MCF 10A (cell line): ENCODE results near the gene RPL37A. TPM values are rescaled to one million over a fixed set of nuclear protein-coding genes. Genes with fewer than 3 reads are reported as not detected.

Experiments used
- BruUV-seq: library from RNA; stranded (reverse); fragments of 400-500 nt; replicated peaks from 2 replicates; lab custom pipeline; 2021; lab: Mats Ljungman, UMichigan
- CTCF ChIA-PET: fragments of 300-600 bp; sonication (Branson Sonifier 250); formaldehyde crosslinking; extraction: SDS; loops from one replicate; lab custom pipeline; 2021; ENCODE audit warnings: antibody characterized with exemption, inconsistent platforms; lab: Yijun Ruan, JAX
- POLR2A ChIA-PET: fragments of 300-600, 350-650 bp; sonication (Branson Sonifier 250); formaldehyde crosslinking; extraction: SDS; loops from one replicate; lab custom pipeline; 2020; ENCODE audit warnings: antibody characterized with exemption, inconsistent platforms; lab: Yijun Ruan, JAX
- DNase-seq: peaks from one replicate; pipeline ENCODE4 v3.0.0-alpha.2; 2018; ENCODE audit not compliant: unreplicated experiment
- H3K27ac Mint-ChIP-seq: one replicate; pipeline ENCODE4 v1.8.0; 2022; ENCODE audit warnings: mild to moderate bottlenecking, low read depth, mixed read lengths; ENCODE audit not compliant: unreplicated experiment
- H3K27me3 Mint-ChIP-seq: one replicate; pipeline ENCODE4 v1.8.0; 2022; ENCODE audit warnings: mixed read lengths; ENCODE audit not compliant: insufficient read depth, unreplicated experiment
- H3K36me3 Mint-ChIP-seq: one replicate; pipeline ENCODE4 v1.8.0; 2022; ENCODE audit warnings: mild to moderate bottlenecking, moderate library complexity, mixed read lengths; ENCODE audit not compliant: insufficient read depth, unreplicated experiment
- H3K4me1 Mint-ChIP-seq: one replicate; pipeline ENCODE4 v1.8.0; 2022; ENCODE audit warnings: mixed read lengths; ENCODE audit not compliant: insufficient read depth, unreplicated experiment
- H3K4me3 Mint-ChIP-seq: one replicate; pipeline ENCODE4 v1.8.0; 2022; ENCODE audit warnings: mild to moderate bottlenecking, moderate library complexity, mixed read lengths; ENCODE audit not compliant: unreplicated experiment
- H3K9me3 Mint-ChIP-seq: one replicate; pipeline ENCODE4 v1.8.0; 2022; ENCODE audit warnings: mixed read lengths; ENCODE audit not compliant: unreplicated experiment
- CTCF ChIP-seq: fragments of 200-600 bp; IDR thresholded peaks from one replicate; pipeline ENCODE4 v1.8.0; 2022; ENCODE audit warnings: antibody characterized with exemption, mild to moderate bottlenecking; ENCODE audit not compliant: unreplicated experiment
- intact Hi-C: fragments of 100-400 bp; cut with micrococcal nuclease; formaldehyde crosslinking; loops from 2 replicates; pipeline ENCODE4 v1.14.1; 2022
- total RNA-seq: library from RNA; stranded (reverse); gene quantifications from 2 replicates; pipeline ENCODE4 v1.2.3, GENCODE V29; 2022

Gene RPL37A
- total RNA-seq, 1 experiment from 2014 or later = 4,349 TPM

GRCh38 chr2:216504376-216504762, 5.7 kb downstream of the RPL37A start:
- Mint-ChIP-seq H3K9me3 (no peaks in the 10 kb centered on the region), H3K4me1 (peaks cover 34% of the 10 kb centered on the region), H3K4me3 (no peak overlapping the region), H3K27me3 (no peaks in the 10 kb centered on the region), H3K27ac (no peak overlapping the region), H3K36me3 (peaks cover 95% of the 10 kb centered on the region)
- intact Hi-C loops = no loop called here
- CTCF ChIA-PET = interaction anchor here (1.0 to 1.5 kb wide), 2 partner anchors 162 to 178 kb away, joined by 3 to 4 read pairs; no protein-coding TSS in a partner anchor
- POLR2A ChIA-PET = interaction anchor here (0.7 to 1.1 kb wide), 2 partner anchors 155 to 178 kb away, joined by 3 to 5 read pairs; no protein-coding TSS in a partner anchor
- no peak for DNase-seq
- TF ChIP-seq CTCF = no peak
- BruUV-seq = no TSS peak

- Mint-ChIP-seq H3K27me3 (no peaks in the 10 kb centered on the region), H3K4me1 (peaks cover 25% of the 10 kb centered on the region), H3K27ac (no peak overlapping the region), H3K4me3 (no peak overlapping the region), H3K36me3 (peaks cover 84% of the 10 kb centered on the region), H3K9me3 (no peaks in the 10 kb centered on the region)
- ChIA-PET CTCF (interaction anchor here (1.0 to 1.5 kb wide), 2 partner anchors 161 to 177 kb away, joined by 3 to 4 read pairs; no protein-coding TSS in a partner anchor), POLR2A (interaction anchor here (0.6 to 1.5 kb wide), 7 partner anchors 10 to 1137 kb away, joined by 3 to 5 read pairs (median 4); no protein-coding TSS in a partner anchor)
- no TSS peak for BruUV-seq
- DNase-seq = no peak
- intact Hi-C loops = no loop called here
- no peak for TF ChIP-seq CTCF
These were observed 6.8 kb downstream of the RPL37A start for GRCh38 chr2:216505133-216506106.

GRCh38 chr2:216507220-216508160, 8.8 kb downstream of the RPL37A start:
- Mint-ChIP-seq H3K36me3 (peaks cover 64% of the 10 kb centered on the region), H3K4me1 (peaks cover 18% of the 10 kb centered on the region), H3K27ac (peak overlapping the region; percentile 56)

More at GRCh38 chr2:216507220-216508160, 8.8 kb downstream of the RPL37A start:
- ChIA-PET POLR2A (interaction anchor here (0.6 to 1.9 kb wide), 10 partner anchors 8 to 1308 kb away, joined by 3 to 13 read pairs (median 4); partner anchors contain the start of gene RPL37A), CTCF (interaction anchor here (0.6 to 4.9 kb wide), 7 partner anchors 8 to 1576 kb away, joined by 3 to 33 read pairs (median 4); no protein-coding TSS in a partner anchor)
- Mint-ChIP-seq H3K9me3 (no peaks in the 10 kb centered on the region), H3K4me3 (no peak overlapping the region), H3K27me3 (no peaks in the 10 kb centered on the region)
- no peak for DNase-seq
- BruUV-seq = no TSS peak
- intact Hi-C loops = no loop called here
- no peak for TF ChIP-seq CTCF
